GM12892 (cell line): ENCODE results near the gene SYN1.

Experiments
- POLR2A ChIP-seq: IDR thresholded peaks from 2 replicates; pipeline ENCODE4 v1.6.1; 2011; ENCODE audit warnings: low read depth, low read length, control low read depth
- POLR2AphosphoS5 ChIP-seq: IDR thresholded peaks from 2 replicates; pipeline ENCODE4 v1.6.1; 2011; ENCODE audit warnings: low read depth, low read length, control low read depth

GRCh38 chrX:47562615-47563243 lies 56.9 kb downstream of the SYN1 start:
- TF ChIP-seq POLR2A (no peak), POLR2AphosphoS5 (no peak)
